HG02938 (cell line): ENCODE data around the gene XRCC3.

Source experiments
- ATAC-seq: cut with Tn5 transposase; IDR thresholded peaks from one replicate; pipeline ENCODE4 v1.9.1; 2021; ENCODE audit warnings: mild to moderate bottlenecking, moderate library complexity; ENCODE audit not compliant: unreplicated experiment

The XRCC3 gene

GRCh38 chr14:103726474-103726873 is 11.2 kb upstream of the XRCC3 start:
- no peak for ATAC-seq

- ATAC-seq = no peak
Observed at GRCh38 chr14:103725739-103726395, 10.6 kb upstream of the XRCC3 start.

DNA sequence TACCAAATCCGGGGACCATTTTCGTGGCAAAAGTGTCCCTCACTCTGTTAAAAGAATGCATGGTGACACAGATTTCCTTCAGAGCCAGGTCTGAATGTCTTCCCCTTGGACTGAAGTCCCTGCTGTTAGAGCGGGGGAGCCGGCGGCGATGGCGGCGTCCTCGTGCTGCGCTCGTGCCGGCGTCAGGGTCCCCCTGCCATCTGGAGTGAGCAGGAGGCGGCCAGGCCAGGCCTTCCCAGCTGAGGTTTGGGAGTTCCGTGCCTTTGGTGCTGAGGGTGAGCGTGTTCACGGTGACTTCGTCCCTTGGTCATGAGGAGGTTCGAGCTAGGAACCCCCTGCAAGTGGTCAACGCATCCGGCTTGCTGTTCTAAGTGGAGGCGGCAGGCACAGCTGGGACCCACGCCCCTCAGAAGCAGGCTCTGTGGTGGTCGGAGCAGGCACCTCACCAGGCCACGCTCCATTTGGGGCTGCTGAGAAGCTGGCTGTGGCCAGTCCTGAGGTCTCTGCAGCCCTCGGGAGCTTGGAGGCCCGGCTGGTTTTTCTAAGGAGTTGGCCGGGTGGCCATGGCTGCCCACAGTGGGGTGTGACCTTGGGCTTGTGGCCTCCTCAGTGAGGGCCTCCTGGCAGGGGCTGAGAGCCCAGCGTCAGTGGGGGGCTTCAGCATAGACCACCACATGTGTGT is 9.9 kb upstream of the XRCC3 start:
- no peak for ATAC-seq

GRCh38 chr14:103724116-103724515 is 8.9 kb upstream of the XRCC3 start:
- ATAC-seq = no peak

DNA sequence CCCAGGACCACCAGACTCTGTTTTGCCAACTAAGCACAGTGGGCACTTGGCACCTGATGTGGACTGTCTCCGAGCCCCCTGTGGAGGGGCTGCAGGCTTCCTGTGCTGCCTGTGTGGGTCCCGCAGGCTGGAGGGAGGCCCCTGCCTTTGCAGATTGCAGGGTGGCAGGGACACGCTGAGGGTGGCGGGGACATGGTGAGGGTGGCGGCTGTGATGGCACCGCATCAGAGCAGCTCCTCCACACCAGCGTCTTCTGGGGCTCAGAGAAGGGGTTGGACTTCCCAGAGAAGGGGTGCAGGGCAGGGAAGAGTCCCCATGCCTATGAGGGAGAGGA is 8.5 kb upstream of the XRCC3 start:
- ATAC-seq = no peak

DNA sequence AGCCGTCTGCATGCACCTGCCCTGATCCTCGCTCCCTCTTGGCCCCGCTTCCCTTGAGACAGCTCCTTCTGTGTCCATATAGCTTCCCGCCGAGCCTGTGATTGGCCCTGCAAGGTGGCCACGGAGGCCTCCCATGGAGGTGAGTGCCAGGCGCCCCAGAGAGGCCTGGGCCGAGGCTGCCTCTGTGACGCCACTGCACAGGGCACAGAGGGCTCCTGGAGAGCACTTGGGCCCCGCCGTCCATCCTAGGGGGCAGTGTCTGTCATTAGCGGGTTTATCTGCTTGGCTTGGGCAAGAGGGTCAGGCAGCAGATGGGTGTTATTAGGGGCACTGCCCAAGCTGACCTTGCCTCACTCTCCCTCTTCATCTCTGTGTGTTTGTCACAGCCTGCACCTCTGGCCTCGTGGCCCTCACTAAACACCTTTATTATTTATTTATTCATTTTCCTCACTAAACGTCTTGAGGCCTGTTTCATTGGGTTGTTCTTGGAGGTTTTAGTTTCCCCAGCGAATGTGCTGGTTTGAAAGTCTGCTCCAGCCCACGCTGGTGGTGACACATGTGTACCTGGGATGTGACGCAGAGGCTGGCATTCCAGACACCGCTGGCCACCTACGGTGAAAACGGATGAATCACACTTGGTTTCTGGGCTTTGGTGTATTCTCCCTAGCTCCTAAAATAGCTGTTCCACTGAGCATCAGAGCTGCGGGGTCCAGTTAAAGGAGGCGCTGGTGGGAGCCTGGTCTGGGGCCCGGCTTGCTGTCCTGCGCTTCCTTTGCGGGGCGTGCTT is 6.3 kb upstream of the XRCC3 start:
- ATAC-seq = no peak

DNA sequence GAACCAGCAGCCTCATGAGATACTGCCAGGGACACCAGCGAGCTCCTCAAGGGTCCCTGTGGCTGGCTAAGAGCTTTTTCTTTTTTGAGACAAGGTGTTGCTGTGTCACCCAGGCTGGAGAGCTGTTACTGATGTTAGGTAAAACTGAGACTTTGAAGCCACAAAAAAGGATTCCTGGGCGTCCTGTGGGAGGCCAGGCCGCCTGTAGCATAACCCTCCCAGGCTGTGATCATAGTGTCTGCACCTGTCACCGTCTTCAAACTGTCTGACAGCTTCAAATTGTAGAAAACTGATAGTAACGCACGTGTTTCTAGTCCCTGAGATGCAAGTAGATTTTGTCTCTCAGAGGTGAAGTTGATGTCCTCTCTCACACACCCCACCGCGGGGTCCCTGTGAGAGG is 4.5 kb upstream of the XRCC3 start:
- no peak for ATAC-seq

DNA sequence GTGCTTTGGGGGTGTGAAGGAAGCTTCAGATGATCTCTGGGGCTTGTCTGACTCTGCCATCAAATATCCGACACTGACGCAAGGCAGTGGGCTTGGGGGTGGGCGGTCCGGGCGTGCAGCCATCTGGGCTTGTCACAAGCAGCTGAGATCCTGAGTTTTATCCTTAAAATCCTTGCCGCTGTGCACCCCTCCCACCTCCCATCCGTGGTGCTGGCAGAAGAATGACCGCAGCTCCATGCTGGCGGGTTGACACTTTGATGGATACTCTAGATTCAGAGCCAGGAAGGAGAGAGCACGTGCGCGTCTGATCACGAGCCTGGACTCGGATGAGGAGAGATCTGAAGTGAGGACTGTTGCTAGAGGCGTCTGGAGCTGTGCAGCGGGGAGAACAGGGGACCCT is 3.3 kb upstream of the XRCC3 start:
- no peak for ATAC-seq

- ATAC-seq = no peak
Observed at GRCh38 chr14:103716899-103717411, 1.7 kb upstream of the XRCC3 start.

DNA sequence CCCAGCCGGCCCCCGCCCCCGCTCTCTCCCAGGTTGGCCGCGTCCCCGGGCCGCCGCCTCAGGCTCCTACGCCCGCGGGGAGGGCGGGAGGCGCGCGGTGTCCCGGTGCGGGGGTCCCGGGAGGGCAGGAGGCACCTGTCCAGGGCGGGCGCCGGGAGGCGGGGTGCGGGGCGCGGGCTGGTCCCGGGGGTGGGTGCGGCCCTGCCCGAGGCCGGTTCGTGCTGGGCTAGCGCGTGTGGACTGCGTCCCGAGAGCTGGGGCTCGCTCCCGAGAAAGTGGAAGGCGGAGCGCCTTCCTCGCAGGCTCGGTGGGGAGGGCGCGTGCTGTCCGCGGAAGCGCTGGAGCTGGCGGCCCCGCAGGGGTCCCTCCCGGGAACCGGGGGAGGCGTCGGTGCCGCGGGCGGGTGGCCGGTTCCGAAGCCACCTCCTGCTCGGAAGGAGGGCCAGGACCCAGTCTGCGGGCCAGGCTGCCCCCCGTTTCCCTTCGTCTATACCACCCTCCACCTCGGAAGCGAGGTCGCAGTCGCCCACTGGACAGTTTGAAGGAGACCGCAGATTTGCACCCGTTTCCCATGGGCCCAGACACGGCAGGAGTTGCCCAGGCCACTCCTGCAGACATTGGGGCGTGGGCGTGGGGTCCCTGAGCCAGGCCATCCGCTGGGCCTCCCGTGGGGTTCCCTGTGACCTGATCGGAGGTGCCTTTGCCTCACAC is 995 bp upstream of the XRCC3 start:
- no peak for ATAC-seq

GRCh38 chr14:103714063-103714724 is 1.1 kb downstream of the XRCC3 start:
- ATAC-seq = no peak

GRCh38 chr14:103713304-103714062 is 1.8 kb downstream of the XRCC3 start:
- ATAC-seq = no peak

DNA sequence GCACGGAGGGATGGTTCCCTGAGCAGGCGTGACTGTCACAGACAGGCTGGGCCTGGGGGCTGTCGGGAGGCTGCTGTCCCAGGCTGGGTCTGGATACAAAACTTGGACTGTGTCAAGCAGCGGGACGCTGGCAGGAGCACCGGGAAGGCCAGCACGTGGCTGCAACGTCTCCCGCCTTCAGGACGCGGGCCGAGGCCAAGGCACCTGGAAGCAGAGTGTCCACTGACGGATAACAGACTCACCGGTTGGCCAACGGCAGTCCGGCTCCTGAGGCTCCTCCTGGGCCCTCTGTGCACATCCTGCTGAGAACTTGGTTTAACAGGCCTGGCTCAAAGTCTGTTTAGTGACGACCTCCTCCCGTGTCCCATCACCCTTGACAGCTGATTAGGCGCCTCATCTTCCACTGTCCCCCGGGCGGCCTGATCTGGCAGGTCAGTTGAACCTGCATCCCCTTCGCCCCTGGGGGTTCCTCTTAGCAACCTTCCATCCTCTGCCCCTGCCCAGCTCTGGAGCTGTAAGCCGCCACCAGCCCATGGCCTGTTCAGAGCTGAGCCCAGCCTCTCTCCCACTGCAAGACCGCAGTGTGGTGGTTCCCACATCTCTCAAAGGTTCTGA is 2.5 kb downstream of the XRCC3 start:
- ATAC-seq = no peak

DNA sequence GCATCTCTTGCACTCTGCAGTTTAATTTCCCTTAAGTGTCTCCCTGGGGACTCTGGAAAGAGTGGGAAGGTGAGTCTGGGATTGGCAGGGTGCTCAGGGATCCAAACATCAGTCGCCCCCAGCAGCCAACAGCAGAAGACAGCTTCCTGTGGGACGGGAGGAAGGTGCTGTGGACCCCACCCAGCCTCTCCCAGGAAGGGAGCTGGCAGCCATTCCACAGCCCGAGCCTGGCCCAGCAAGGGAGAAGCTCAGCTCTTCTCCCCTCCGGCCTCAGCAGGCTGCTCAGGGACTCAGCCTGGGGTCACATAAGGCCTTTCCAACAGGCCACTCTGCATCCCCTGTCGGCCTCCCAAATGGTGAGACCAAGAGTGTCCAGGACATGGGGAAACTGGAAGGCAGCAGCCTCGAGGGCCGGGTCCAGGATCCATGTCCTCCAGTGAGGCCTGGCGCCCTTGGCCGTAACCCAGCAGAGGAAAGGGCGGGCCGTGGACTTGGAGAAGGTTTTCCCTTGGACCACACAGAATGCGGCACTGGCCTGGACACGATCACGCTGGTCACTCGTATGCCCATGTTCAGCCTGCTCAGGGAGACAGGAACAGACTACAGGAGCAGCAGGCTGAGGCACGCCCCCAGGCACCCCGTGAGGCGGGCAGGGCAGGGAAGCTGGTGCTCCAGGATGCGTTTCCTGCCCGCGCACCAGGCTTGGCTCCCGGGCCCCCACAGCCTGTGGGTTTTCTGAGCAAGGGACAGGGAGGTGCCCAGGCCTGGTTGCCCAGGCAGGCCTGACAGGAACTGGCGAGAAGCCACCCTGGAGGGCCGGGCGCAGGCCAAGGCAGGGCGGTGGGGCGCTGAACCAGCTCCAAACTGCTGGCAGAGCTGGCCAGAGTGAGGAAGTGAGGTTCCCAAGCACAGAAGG is 3.5 kb downstream of the XRCC3 start:
- ATAC-seq = no peak

DNA sequence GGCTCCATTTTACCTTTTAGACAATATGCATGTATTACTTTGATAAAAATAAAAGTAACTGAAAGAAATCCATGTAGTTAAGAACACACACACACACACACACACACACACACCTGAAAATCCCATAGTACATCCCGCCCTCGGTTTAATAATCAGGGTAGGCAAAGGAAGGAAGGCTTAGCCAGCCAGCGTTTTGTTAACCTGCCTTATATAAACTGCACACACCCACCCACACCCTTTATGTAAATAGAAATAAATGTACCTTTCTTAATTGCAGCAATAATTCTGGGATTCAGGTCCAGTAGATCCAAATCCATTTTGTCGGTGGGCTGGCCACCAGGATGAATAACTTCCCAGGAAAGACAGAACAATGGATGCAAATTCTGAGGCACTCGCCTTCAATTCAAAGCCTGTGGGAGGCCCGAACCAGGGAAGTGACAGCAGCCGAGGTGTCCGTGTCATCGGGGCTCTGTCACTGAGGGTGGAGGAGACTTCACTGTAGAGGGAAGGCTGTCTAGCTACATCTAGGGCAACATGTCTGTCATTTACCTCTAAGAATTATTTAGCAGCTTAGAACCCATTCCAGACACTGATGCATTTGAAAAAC is 4.4 kb downstream of the XRCC3 start:
- ATAC-seq = no peak

DNA sequence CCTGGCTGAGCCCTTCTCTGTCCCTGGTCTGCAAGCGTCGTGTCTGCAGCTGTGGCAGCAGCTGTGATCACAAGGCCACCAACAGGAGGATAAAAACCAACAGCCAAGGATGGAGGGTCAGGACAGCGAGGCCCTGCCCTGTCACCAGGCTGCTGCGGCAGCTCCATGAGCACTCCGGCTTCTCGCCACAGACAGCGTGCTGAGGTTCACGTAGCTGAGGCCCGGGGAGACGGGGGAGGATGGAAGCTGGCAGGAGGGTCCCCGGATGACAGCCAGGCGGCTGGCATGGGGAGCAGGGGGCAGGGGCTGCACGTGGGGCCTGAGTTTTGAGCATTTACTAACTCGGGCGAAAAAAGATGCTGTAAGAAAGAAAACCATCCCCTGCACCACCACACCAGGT is 5.4 kb downstream of the XRCC3 start:
- no peak for ATAC-seq

- no peak for ATAC-seq
Observed at GRCh38 chr14:103708750-103709187, 6.5 kb downstream of the XRCC3 start.
